H1 (cell line): ENCODE measurements around the gene RREB1.

Source experiments
- NRF1 ChIP-seq: IDR thresholded peaks from 2 replicates; pipeline ENCODE4 v1.6.1; 2011; ENCODE audit warnings: mild to moderate bottlenecking, low read depth, low read length, improper control_type of control experiment
- POLR2AphosphoS5 ChIP-seq: IDR thresholded peaks from 2 replicates; pipeline ENCODE4 v1.6.1; 2011; ENCODE audit warnings: low read depth, low read length
- RBBP5 ChIP-seq: IDR thresholded peaks from 2 replicates; pipeline ENCODE4 v1.7.1; 2012; ENCODE audit warnings: low read depth, mild to moderate bottlenecking, inconsistent platforms, low read length, moderate library complexity, borderline replicate concordance
- SIN3A ChIP-seq, 2 experiments: IDR thresholded peaks in 1 of 2; conservative IDR thresholded peaks in 1 of 2; 2 replicates each; pipeline ENCODE4 v1.6.1; 2011 to 2012; ENCODE audit warnings: low read length in 2 of 2, improper control_type of control experiment in 1 of 2, low read depth in 1 of 2, mild to moderate bottlenecking in 1 of 2
- TF ChIP-seq, protein P1 (sequence below), 3 experiments: IDR thresholded peaks; 1 replicate in 2 of 3; 2 replicates in 1 of 3; pipeline versions ENCODE4 v1.5.1 to v1.6.1; 2011; ENCODE audit warnings: low read length in 3 of 3, mild to moderate bottlenecking in 3 of 3, inconsistent platforms in 2 of 3, low read depth in 1 of 3, moderate library complexity in 1 of 3; ENCODE audit not compliant: insufficient read depth in 1 of 3; ENCODE audit errors: control extremely low read depth in 1 of 3

DNA sequence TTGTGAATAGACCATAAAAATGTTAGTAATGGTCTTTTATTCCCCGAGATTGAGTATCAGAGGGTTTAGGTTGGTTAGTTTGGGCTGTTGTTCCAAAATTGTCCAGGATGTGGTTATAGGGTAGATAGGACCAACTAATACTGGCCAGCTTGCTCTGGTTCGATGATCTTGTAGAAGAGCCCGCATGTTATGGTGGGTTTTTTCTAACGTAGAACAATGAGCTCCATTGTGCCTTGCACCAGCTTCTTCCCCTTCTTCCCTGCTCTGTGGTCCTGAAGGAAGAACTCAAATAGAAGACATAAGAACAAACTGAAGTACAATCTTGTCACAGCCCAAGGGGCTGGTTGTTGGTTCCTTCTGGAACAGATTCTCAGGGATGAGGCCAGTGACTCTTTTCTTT, 70.5 kb downstream of the RREB1 start:
- TF ChIP-seq POLR2AphosphoS5 (no peak), SIN3A (conservative IDR thresholded peaks at IDR 0.05 in 1 of 2, IDR thresholded peaks at IDR 0.05 in 1 of 2; ENCODE audit: low read depth in 1 of 2, low read length in 2 of 2) (no peak), RBBP5 (no peak), NRF1 (no peak)
- TF ChIP-seq, protein P1, sequence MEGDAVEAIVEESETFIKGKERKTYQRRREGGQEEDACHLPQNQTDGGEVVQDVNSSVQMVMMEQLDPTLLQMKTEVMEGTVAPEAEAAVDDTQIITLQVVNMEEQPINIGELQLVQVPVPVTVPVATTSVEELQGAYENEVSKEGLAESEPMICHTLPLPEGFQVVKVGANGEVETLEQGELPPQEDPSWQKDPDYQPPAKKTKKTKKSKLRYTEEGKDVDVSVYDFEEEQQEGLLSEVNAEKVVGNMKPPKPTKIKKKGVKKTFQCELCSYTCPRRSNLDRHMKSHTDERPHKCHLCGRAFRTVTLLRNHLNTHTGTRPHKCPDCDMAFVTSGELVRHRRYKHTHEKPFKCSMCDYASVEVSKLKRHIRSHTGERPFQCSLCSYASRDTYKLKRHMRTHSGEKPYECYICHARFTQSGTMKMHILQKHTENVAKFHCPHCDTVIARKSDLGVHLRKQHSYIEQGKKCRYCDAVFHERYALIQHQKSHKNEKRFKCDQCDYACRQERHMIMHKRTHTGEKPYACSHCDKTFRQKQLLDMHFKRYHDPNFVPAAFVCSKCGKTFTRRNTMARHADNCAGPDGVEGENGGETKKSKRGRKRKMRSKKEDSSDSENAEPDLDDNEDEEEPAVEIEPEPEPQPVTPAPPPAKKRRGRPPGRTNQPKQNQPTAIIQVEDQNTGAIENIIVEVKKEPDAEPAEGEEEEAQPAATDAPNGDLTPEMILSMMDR (IDR thresholded peaks at IDR 0.05; ENCODE audit: control extremely low read depth in 1 of 3, insufficient read depth in 1 of 3, low read depth in 1 of 3, low read length in 3 of 3): no peak
